ENCODE data around the gene USP32.
"Not testable (repeated sequence)": the region's sequence is repeated elsewhere in the genome, so short reads cannot be mapped to it uniquely, and the experiment has no call there.

Gene USP32, protein sequence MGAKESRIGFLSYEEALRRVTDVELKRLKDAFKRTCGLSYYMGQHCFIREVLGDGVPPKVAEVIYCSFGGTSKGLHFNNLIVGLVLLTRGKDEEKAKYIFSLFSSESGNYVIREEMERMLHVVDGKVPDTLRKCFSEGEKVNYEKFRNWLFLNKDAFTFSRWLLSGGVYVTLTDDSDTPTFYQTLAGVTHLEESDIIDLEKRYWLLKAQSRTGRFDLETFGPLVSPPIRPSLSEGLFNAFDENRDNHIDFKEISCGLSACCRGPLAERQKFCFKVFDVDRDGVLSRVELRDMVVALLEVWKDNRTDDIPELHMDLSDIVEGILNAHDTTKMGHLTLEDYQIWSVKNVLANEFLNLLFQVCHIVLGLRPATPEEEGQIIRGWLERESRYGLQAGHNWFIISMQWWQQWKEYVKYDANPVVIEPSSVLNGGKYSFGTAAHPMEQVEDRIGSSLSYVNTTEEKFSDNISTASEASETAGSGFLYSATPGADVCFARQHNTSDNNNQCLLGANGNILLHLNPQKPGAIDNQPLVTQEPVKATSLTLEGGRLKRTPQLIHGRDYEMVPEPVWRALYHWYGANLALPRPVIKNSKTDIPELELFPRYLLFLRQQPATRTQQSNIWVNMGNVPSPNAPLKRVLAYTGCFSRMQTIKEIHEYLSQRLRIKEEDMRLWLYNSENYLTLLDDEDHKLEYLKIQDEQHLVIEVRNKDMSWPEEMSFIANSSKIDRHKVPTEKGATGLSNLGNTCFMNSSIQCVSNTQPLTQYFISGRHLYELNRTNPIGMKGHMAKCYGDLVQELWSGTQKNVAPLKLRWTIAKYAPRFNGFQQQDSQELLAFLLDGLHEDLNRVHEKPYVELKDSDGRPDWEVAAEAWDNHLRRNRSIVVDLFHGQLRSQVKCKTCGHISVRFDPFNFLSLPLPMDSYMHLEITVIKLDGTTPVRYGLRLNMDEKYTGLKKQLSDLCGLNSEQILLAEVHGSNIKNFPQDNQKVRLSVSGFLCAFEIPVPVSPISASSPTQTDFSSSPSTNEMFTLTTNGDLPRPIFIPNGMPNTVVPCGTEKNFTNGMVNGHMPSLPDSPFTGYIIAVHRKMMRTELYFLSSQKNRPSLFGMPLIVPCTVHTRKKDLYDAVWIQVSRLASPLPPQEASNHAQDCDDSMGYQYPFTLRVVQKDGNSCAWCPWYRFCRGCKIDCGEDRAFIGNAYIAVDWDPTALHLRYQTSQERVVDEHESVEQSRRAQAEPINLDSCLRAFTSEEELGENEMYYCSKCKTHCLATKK (N-terminal part only)

GRCh38 chr17:60392042-60392844, at the start of gene USP32:
Gene USP32, minus strand, starts transcription at chr17:60392133. Its CDS starts 194 bp downstream, at chr17:60391939.
- DNase-seq = peak; percentile 89

DNA sequence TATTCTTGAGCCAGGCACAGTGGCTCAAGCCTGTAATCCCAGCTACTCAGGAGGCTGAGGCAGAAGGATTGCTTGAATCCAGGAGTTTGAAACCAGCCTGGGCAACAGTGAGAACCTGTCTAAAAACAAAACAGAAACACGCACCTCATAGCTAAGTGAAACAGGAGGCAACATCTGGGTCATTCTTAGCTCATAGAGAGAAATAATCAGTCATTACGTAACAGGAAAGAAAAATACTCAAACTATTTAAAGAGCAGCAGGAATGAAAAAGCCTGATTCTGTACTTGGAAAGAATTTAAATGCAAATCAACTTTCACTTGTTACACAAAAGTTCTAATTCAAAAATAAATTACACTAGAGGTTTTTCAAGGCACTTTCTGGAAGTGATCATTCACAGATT, 47.6 kb upstream of the USP32 start:
- no peak for DNase-seq

- DNase-seq = no peak
Measured at GRCh38 chr17:60436676-60437075, 44.7 kb upstream of the USP32 start.

DNA sequence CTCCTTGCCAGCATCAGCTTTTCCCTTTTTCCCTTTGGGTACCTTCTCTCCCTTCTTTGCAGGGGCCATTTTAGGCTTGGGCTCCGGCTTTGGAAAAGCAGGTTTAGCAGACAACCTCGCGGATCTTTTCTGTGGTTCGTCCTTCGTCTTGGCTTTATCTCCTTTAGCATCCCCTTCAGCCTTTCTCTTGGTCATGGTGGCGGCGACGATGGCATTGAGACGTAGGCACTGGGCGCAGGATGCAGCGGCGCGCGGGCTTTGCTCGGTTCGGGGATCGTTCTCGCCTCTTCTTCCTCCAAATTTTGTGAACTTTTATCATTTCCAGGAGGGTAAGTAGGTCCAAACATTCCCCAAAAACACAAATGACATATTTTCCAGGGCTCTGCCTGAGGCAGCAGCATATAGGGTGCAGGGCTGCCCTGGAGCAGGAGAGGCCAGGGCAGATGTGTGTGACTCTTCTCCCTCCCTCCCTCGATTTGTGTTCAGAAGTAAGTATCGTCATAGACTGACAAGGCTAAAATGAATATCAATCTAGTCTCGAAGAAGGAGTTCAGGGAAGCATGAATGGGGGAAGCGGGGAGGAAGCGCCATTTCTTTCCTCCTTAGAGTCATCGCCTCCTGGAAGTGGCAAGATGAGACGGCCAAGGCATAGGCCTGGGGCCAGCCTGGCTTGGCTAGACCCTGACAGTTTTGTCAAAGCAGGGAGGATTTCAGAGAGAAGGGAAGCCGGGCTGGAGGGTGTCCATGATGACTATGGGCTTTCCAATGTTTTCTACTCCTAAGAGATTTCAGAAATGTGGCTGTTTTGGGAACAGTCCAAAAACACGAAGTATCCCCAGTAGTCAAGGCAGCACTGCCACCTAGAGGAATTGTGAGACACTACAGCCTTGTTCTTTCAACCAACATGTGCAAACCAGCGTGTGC, 43.6 kb upstream of the USP32 start:
- DNase-seq = peak; percentile 48

- DNase-seq = not testable (repeated sequence)
Measured at GRCh38 chr17:60433021-60433997, 41.4 kb upstream of the USP32 start.

DNA sequence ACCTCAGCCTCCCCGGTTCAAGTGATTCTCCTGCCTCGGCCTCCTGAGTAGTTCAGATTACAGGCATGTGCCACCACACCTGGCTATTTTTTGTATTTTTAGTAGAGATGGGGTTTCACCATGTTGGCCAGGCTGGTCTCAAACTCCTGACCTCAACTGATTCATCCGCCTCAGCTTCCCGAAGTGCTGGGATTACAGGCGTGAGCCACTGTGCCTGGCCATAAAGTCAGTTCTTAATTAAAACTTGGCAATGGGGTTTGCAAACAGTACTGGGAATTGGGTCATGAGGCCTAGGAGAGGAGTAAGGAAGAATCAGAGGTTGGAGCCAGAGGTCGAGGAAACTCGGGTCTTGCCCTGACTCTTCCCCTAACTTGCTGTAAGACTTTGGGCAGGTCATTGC, 38.6 kb upstream of the USP32 start:
- not testable (repeated sequence) for DNase-seq

- not testable (repeated sequence) for DNase-seq
Measured at GRCh38 chr17:60428491-60428890, 36.6 kb upstream of the USP32 start.

DNA sequence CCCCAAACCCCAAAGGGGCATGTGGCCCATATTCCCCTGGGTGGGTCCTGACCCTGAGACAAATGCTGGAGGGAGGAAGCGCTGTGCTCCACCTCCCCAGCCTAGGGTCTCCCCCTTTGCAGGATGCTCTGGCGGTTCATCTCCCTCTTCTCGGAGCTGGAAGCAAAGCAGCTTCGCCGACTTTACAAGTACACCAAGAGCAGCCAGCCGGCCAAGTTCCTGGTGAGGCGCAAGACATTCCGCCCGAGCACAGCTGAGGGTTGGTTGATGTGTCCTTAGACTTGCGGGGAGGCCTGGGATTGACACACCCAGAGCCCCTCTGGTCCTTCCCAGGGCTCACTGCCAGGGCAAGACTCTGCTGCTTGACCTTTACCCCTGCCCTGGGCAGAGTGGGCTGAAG, 34.7 kb upstream of the USP32 start:
- no peak for DNase-seq

- DNase-seq = no peak
Measured at GRCh38 chr17:60425626-60426025, 33.7 kb upstream of the USP32 start.

DNA sequence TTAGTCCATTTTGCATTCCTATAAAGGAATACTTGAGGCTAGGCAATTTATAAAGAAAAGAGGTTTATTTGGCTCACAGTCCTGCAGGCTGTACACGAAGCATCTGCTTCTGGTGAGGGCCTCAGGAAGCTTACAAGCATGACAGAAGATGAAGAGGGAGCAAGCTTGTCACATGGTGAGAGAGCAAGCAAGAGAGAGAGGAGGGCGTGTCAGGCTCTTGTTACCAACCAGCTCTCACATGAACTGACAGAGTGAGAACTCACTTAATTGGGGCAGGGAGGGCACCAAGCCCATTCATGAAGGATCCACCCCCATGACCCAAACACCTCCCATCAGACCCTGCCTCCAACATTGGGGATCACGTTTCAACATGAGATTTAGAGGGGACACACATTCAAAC, 31.9 kb upstream of the USP32 start:
- DNase-seq = no peak

- DNase-seq = no peak
Measured at GRCh38 chr17:60422162-60422665, 30.3 kb upstream of the USP32 start, which contains the start of gene CHCT1. Gene CHCT1, plus strand, starts transcription at chr17:60422489. Its CDS starts 104 bp downstream, at chr17:60422593.

DNA sequence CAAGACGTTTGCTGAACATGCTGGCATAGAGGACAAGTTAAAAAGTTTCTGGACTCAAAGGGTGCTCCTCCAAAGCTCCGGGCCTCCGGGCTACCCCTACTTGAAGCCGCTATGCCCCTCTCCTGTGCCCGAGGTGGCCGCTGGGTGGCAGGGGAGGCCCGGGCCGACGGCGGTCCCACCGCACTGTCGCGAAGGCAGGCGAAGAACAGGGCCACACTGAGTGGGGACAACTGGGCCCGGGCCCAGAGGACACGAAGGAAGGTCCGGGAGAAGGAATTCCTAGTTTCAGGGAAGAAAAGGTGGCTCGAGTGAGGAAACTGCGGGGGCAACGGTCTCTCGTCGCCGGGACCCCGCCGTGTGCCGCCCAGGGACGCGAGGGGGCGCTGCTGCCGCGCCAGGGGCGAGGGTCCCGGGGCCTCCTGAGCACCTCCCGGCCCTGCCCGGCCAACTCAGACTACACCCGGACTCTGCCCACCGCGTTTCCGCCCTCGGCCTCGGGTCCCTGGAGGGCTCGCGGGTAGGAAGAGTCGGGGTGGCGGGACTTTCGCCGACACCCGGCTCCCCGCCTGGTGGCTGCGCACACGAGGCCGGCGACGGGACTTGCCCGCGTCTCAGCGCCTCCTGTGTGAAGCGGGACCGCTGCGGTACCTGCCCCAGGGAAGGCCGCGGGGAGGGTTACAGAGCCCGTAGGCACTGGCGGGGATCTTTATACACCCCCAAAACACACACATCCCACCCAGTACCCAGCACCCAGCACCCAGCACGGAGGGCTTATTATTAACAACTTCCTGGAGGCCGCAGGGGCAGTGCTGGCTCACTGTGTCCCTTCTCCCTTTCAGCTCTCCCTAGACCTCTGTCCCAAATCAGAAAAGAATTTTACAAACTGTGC, 29.6 kb upstream of the USP32 start:
- DNase-seq = peak; percentile 14

DNA sequence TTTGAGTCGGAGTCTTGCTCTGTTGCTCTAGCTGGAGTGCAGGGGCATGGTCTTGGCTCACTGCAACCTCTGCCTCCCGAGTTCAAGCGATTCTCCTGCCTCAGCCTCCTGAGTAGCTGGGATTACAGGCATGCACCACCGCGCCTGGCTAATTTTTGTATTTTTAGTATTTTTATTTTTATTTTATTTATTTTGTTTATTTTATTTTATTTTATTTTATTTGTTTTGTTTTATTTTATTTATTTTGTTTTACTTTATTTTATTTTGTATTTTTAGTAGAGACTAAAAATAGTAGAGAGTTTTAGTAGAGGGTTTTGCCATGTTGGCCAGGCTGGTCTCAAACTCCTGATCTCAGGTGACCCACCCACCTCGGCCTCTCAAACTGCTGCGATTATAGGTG, 27.9 kb upstream of the USP32 start:
- not testable (repeated sequence) for DNase-seq

DNA sequence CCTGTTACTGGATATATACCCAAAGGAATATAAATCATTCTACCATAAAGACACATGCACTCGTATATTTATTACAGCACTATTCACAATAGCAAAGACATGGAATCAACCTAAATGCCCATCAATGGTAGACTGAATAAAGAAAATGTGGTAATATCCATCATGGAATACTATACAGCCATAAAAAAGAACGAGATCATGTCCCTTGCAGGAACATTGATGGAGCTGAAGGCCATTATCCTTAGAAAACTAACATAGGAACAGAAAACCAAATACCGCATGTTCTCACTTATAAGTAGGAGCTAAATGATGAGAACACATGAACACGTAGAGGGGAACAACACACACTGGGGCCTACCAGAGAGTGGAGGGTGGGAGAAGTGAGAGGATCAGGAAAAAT, 27.1 kb upstream of the USP32 start:
- not testable (repeated sequence) for DNase-seq

DNA sequence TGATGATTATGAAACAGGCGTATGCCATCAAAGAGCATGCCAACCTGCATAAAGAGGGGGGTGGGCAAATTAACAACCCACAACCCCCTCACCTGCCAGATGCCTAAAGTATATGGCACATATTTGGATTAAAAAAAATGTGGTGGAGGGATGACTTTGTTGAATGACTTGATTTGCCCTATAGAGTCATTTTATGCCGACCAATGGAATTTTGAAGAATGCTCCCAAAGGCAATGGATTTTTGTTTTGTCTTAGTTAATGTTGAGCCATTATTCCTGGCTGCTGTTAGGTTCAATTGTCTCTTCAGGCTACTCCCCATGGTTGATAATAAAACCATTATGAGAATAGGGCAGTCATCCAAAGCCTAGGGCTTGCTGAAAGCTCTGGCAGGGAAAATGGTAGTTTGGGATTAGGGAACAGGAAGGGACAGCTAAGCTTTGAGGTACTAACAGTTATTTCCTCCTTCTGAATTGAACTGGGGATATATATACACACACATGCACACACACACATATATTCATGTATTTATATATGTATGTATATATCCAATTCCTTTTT, 24.5 kb upstream of the USP32 start:
- no peak for DNase-seq

- no peak for DNase-seq
Measured at GRCh38 chr17:60415146-60415545, 23.2 kb upstream of the USP32 start.

GRCh38 chr17:60412701-60413100, 20.8 kb upstream of the USP32 start:
- no peak for DNase-seq

- DNase-seq = no peak
Measured at GRCh38 chr17:60410001-60410400, 18.1 kb upstream of the USP32 start.

Data from NCI-H524 treated with DMSO at 0.1 percent for 48 hours (cell line).